HCT116 (cell line): ENCODE data around the gene CHAF1A. TPM values are rescaled to one million over a fixed set of nuclear protein-coding genes. Genes with fewer than 3 reads are reported as not detected.

Experiments
- ATAC-seq: fragments of 200-7000 bp; cut with Tn5 transposase; 2 replicates; pipeline ENCODE4 v1.9.1; 2020; ENCODE audit warnings: mild to moderate bottlenecking, moderate library complexity
- BruUV-seq: library from RNA; stranded (reverse); fragments of 400-500 nt; replicated peaks from 2 replicates; lab custom pipeline; 2021; lab: Mats Ljungman, UMichigan
- CTCF ChIA-PET: fragments of 300-600 bp; sonication (Branson Sonifier 250); formaldehyde crosslinking; loops from one replicate; lab custom pipeline; 2021; ENCODE audit warnings: antibody characterized with exemption; lab: Charles Lee
- POLR2A ChIA-PET: fragments of 300-600, 350-600 bp; sonication (Branson Sonifier 250); formaldehyde crosslinking; loops from one replicate; lab custom pipeline; 2021; ENCODE audit warnings: antibody characterized with exemption; lab: Charles Lee
- RAD21 ChIA-PET, 2 experiments: fragments of 300-600 bp; sonication (Branson Sonifier 250); formaldehyde crosslinking; loops; one replicate each; lab custom pipeline; 2023; ENCODE audit warnings: low total read pairs in 2 of 2; ENCODE audit not compliant: uncharacterized antibody in 2 of 2, unreplicated experiment in 2 of 2, low non-redundant PET in 1 of 2; lab: Charles Lee
- DNase-seq: peaks from one replicate; pipeline ENCODE4 v3.0.0-alpha.2; 2010; ENCODE audit warnings: low read depth, low spot score
- H2AFZ ChIP-seq: fragments of 200-600 bp; shearing (Covaris generic), sonication (generic); 2 replicates; pipeline ENCODE4 v1.6.1; 2017; ENCODE audit warnings: low read depth, mixed run types, mixed read lengths, antibody characterized with exemption, low read length; ENCODE audit not compliant: poor library complexity, severe bottlenecking
- H3K27ac ChIP-seq: 2 replicates; pipeline ENCODE4 v1.5.1; 2012; ENCODE audit warnings: low read depth, low read length
- H3K27me3 ChIP-seq: fragments of 200-600 bp; sonication (generic); 2 replicates; pipeline ENCODE4 v1.6.1; 2016; ENCODE audit warnings: mixed run types, low read length, mixed read lengths; ENCODE audit not compliant: insufficient read depth
- H3K36me3 ChIP-seq, 2 experiments: fragments of 200-500 bp in 1 of 2; fragments of 200-600 bp in 1 of 2; sonication (Bioruptor generic) in 1 of 2; sonication (generic) in 1 of 2; 2 replicates each; pipeline versions ENCODE4 v1.5.1 to v1.6.1; 2014 to 2016; ENCODE audit warnings: low read length in 2 of 2, inconsistent platforms in 1 of 2, mixed read lengths in 1 of 2, mixed run types in 1 of 2; ENCODE audit not compliant: insufficient read depth in 2 of 2, control insufficient read depth in 1 of 2
- H3K4me1 ChIP-seq, 2 experiments: fragments of 200-600 bp in 1 of 2; sonication (generic) in 1 of 2; 2 replicates each; pipeline versions ENCODE4 v1.5.1 to v1.6.1; 2012 to 2017; ENCODE audit warnings: low read length in 2 of 2, inconsistent platforms in 1 of 2, mild to moderate bottlenecking in 1 of 2, mixed read lengths in 1 of 2, mixed run types in 1 of 2, moderate library complexity in 1 of 2; ENCODE audit not compliant: insufficient read depth in 2 of 2, control insufficient read depth in 1 of 2
- H3K4me2 ChIP-seq: fragments of 200-600 bp; sonication (generic); 2 replicates; pipeline ENCODE4 v1.6.1; 2017; ENCODE audit warnings: mixed run types, low read length, mixed read lengths
- H3K4me3 ChIP-seq, 2 experiments: fragments of 200-600 bp in 1 of 2; sonication (generic) in 1 of 2; replicated peaks in 1 of 2; 2 replicates each; pipeline ENCODE4 v1.5.1; 2011 to 2016; ENCODE audit warnings: low read length in 2 of 2, control low read depth in 1 of 2, low read depth in 1 of 2, mild to moderate bottlenecking in 1 of 2, mixed read lengths in 1 of 2, mixed run types in 1 of 2
- H3K79me2 ChIP-seq: fragments of 200-600 bp; sonication (generic); 2 replicates; pipeline ENCODE4 v1.6.1; 2017; ENCODE audit warnings: mild to moderate bottlenecking, mixed run types, low read length, moderate library complexity, mixed read lengths; ENCODE audit not compliant: insufficient read depth
- H3K9ac ChIP-seq: fragments of 200-600 bp; sonication (generic); 2 replicates; pipeline ENCODE4 v1.6.1; 2016; ENCODE audit warnings: low read length, mixed read lengths
- H3K9me2 ChIP-seq: fragments of 200-600 bp; sonication (generic), shearing (Covaris generic); 2 replicates; pipeline ENCODE4 v1.6.1; 2017; ENCODE audit warnings: mixed run types, mild to moderate bottlenecking, moderate library complexity; ENCODE audit not compliant: insufficient read depth
- H3K9me3 ChIP-seq, 2 experiments: fragments of 200-500 bp in 1 of 2; fragments of 200-600 bp in 1 of 2; sonication (Bioruptor generic) in 1 of 2; sonication (generic) in 1 of 2; 2 replicates each; pipeline ENCODE4 v1.6.1; 2014 to 2017; ENCODE audit warnings: low read length in 2 of 2, mixed read lengths in 2 of 2, inconsistent platforms in 1 of 2, low read depth in 1 of 2, mild to moderate bottlenecking in 1 of 2, mixed run types in 1 of 2, moderate library complexity in 1 of 2; ENCODE audit not compliant: control insufficient read depth in 1 of 2, insufficient read depth in 1 of 2
- H4K20me1 ChIP-seq: fragments of 200-600 bp; sonication (generic), shearing (Covaris generic); 2 replicates; pipeline ENCODE4 v1.6.1; 2017; ENCODE audit warnings: mixed run types, mild to moderate bottlenecking, moderate library complexity; ENCODE audit not compliant: insufficient read depth
- CBX3 ChIP-seq: IDR thresholded peaks from 2 replicates; pipeline ENCODE4 v1.6.1; 2012; ENCODE audit warnings: low read depth
- CEBPB ChIP-seq: IDR thresholded peaks from 2 replicates; pipeline ENCODE4 v1.6.1; 2012; ENCODE audit warnings: low read depth
- EGR1 ChIP-seq: IDR thresholded peaks from 2 replicates; pipeline ENCODE4 v1.6.1; 2012; ENCODE audit warnings: low read depth
- EZH2 ChIP-seq: fragments of 200-600 bp; sonication (generic); IDR thresholded peaks from 2 replicates; pipeline ENCODE4 v1.6.1; 2017; ENCODE audit warnings: antibody characterized with exemption, mixed run types
- EZH2phosphoT487 ChIP-seq: fragments of 200-600 bp; IDR thresholded peaks from 2 replicates; pipeline ENCODE4 v1.6.1; 2018; ENCODE audit warnings: antibody characterized with exemption, borderline replicate concordance
- FOSL1 ChIP-seq: IDR thresholded peaks from 2 replicates; pipeline ENCODE4 v1.6.1; 2012; ENCODE audit warnings: low read depth
- JUND ChIP-seq: IDR thresholded peaks from 2 replicates; pipeline ENCODE4 v1.6.1; 2012
- REST ChIP-seq: IDR thresholded peaks from 2 replicates; pipeline ENCODE4 v1.6.1; 2012; ENCODE audit warnings: low read depth
- SIN3A ChIP-seq: IDR thresholded peaks from 2 replicates; pipeline ENCODE4 v1.6.1; 2012; ENCODE audit warnings: low read depth
- SP1 ChIP-seq: IDR thresholded peaks from 2 replicates; pipeline ENCODE4 v1.6.1; 2012; ENCODE audit warnings: low read depth
- TCF7L2 ChIP-seq: IDR thresholded peaks from 2 replicates; pipeline ENCODE4 v1.7.0; 2011; ENCODE audit warnings: borderline replicate concordance, inconsistent platforms; ENCODE audit not compliant: insufficient read depth, insufficient read length; ENCODE audit errors: extremely low read depth
- ZFX ChIP-seq: fragments of 450-650 bp; IDR thresholded peaks from 2 replicates; pipeline ENCODE4 v1.6.1; 2017
- ZNF274 ChIP-seq: fragments of 200-500 bp; sonication (Bioruptor generic); IDR thresholded peaks from 2 replicates; pipeline ENCODE4 v1.6.1; 2014; ENCODE audit warnings: mild to moderate bottlenecking, low read depth, low read length, inconsistent platforms
- intact Hi-C: fragments of 100-400 bp; cut with micrococcal nuclease; formaldehyde crosslinking; loops from 2 replicates; pipeline ENCODE4 v1.10.0; 2022
- total RNA-seq: library from RNA; stranded (reverse); gene quantifications from one replicate; pipeline ENCODE4 v1.2.1, GENCODE V29; 2021; ENCODE audit not compliant: unreplicated experiment
- TF ChIP-seq, protein P1 (sequence below), 3 experiments: fragments of 200-600 bp in 1 of 3; sonication (generic) in 1 of 3; IDR thresholded peaks in 2 of 3; conservative IDR thresholded peaks in 1 of 3; 2 replicates each; pipeline ENCODE4 v1.5.1; 2012 to 2017; ENCODE audit warnings: low read depth in 2 of 3, low read length in 2 of 3, antibody characterized with exemption in 1 of 3, borderline replicate concordance in 1 of 3, control low read depth in 1 of 3, mild to moderate bottlenecking in 1 of 3, mixed read lengths in 1 of 3, mixed run types in 1 of 3, moderate library complexity in 1 of 3; ENCODE audit not compliant: insufficient read depth in 1 of 3
- TF ChIP-seq, protein P2 (sequence below): IDR thresholded peaks from 2 replicates; pipeline ENCODE4 v1.6.1; 2012

CHAF1A gene
- total RNA-seq, 1 experiment from 2014 or later = 69.9 TPM

- POLR2A ChIA-PET = interaction anchor here (1.7 kb wide), 1 partner anchor 18 kb away, joined by 4 read pairs; the partner anchor contains the start of gene HDGFL2
- no peak overlapping the region for H3K4me2 ChIP-seq
- no peaks in the 10 kb centered on the region for H3K27me3 ChIP-seq
- TF ChIP-seq ZNF274 = no peak
- no peak for TF ChIP-seq SP1
- TF ChIP-seq, protein P1, sequence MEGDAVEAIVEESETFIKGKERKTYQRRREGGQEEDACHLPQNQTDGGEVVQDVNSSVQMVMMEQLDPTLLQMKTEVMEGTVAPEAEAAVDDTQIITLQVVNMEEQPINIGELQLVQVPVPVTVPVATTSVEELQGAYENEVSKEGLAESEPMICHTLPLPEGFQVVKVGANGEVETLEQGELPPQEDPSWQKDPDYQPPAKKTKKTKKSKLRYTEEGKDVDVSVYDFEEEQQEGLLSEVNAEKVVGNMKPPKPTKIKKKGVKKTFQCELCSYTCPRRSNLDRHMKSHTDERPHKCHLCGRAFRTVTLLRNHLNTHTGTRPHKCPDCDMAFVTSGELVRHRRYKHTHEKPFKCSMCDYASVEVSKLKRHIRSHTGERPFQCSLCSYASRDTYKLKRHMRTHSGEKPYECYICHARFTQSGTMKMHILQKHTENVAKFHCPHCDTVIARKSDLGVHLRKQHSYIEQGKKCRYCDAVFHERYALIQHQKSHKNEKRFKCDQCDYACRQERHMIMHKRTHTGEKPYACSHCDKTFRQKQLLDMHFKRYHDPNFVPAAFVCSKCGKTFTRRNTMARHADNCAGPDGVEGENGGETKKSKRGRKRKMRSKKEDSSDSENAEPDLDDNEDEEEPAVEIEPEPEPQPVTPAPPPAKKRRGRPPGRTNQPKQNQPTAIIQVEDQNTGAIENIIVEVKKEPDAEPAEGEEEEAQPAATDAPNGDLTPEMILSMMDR (IDR thresholded peaks at IDR 0.05 in 2 of 3, conservative IDR thresholded peaks at IDR 0.05 in 1 of 3; ENCODE audit: borderline replicate concordance in 1 of 3, insufficient read depth in 1 of 3, low read depth in 2 of 3, low read length in 2 of 3) = no peak
- no peak for TF ChIP-seq TCF7L2
- TF ChIP-seq CBX3 = no peak
- no peak for TF ChIP-seq EZH2
- TF ChIP-seq JUND = no peak
- TF ChIP-seq REST = no peak
- TF ChIP-seq CEBPB = no peak
- no peak for TF ChIP-seq ZFX
- TF ChIP-seq, protein P2, sequence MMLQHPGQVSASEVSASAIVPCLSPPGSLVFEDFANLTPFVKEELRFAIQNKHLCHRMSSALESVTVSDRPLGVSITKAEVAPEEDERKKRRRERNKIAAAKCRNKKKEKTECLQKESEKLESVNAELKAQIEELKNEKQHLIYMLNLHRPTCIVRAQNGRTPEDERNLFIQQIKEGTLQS = no peak
- no peak for TF ChIP-seq EZH2phosphoT487
- no peak for TF ChIP-seq FOSL1
- TF ChIP-seq EGR1 = no peak
- TF ChIP-seq SIN3A = no peak
- no TSS peak for BruUV-seq
- RAD21 ChIA-PET = no interaction called here
- intact Hi-C loops = no loop called here
- H4K20me1 ChIP-seq = no peaks in the 10 kb centered on the region
- peaks cover 9 to 16% of the 10 kb centered on the region in 2 experiments for H3K36me3 ChIP-seq
- no peak for DNase-seq
- peaks cover 18% of the 10 kb centered on the region for H3K79me2 ChIP-seq
- CTCF ChIA-PET = no interaction called here
- ATAC-seq = no peak
- peaks cover 9 to 17% of the 10 kb centered on the region in 2 experiments; a peak in 3 of 4 replicates for H3K4me1 ChIP-seq
- H3K9me2 ChIP-seq = no peaks in the 10 kb centered on the region
- no peak overlapping the region for H2AFZ ChIP-seq
- H3K9me3 ChIP-seq = no peaks in the 10 kb centered on the region
- no peak overlapping the region for H3K9ac ChIP-seq
- no peak overlapping the region for H3K4me3 ChIP-seq
- no peak overlapping the region for H3K27ac ChIP-seq
These were observed 51.1 kb downstream of the CHAF1A start for GRCh38 chr19:4453232-4454179.
